ENCODE results near the gene RAX.

RAX gene

GRCh38 chr18:59272891-59273758 lies at the start of gene RAX:
Gene RAX (minus strand): TSS chr18:59273454. CDS start chr18:59273206, 248 bp downstream.
- DNase-seq (ENCODE audit: low read depth, low spot score) = peak; percentile 85

- no peak for DNase-seq (ENCODE audit: low read depth, low spot score)
These were observed 45.3 kb upstream of the RAX start, which contains the start of gene CPLX4 for GRCh38 chr18:59318460-59319050. Gene CPLX4 (minus strand): TSS chr18:59318649. CDS start chr18:59318462, 187 bp downstream.

- no peak for DNase-seq (ENCODE audit: low read depth, low spot score)
These were observed 38.4 kb upstream of the RAX start for GRCh38 chr18:59311631-59312030.

GRCh38 chr18:59308938-59309260 lies 35.6 kb upstream of the RAX start:
- no peak for DNase-seq (ENCODE audit: low read depth, low spot score)

GRCh38 chr18:59308248-59308937 lies 35.1 kb upstream of the RAX start:
- peak; percentile 86 for DNase-seq (ENCODE audit: low read depth, low spot score)

- no peak for DNase-seq (ENCODE audit: low read depth, low spot score)
These were observed 33.4 kb upstream of the RAX start for GRCh38 chr18:59306640-59307039.

- no peak for DNase-seq (ENCODE audit: low read depth, low spot score)
These were observed 32.0 kb upstream of the RAX start for GRCh38 chr18:59305295-59305694.

- no peak for DNase-seq (ENCODE audit: low read depth, low spot score)
These were observed 30.5 kb upstream of the RAX start for GRCh38 chr18:59303656-59304195.

GRCh38 chr18:59303006-59303405 lies 29.8 kb upstream of the RAX start:
- DNase-seq (ENCODE audit: low read depth, low spot score) = no peak

- DNase-seq (ENCODE audit: low read depth, low spot score) = no peak
These were observed 28.7 kb upstream of the RAX start for GRCh38 chr18:59301929-59302328.

GRCh38 chr18:59300676-59301285 lies 27.5 kb upstream of the RAX start:
- no peak for DNase-seq (ENCODE audit: low read depth, low spot score)

- no peak for DNase-seq (ENCODE audit: low read depth, low spot score)
These were observed 25.6 kb upstream of the RAX start for GRCh38 chr18:59298871-59299270.

GRCh38 chr18:59293317-59293716 lies 20.1 kb upstream of the RAX start:
- no peak for DNase-seq (ENCODE audit: low read depth, low spot score)

- DNase-seq (ENCODE audit: low read depth, low spot score) = no peak
These were observed 13.1 kb upstream of the RAX start for GRCh38 chr18:59286341-59286740.

GRCh38 chr18:59282341-59282740 lies 9.1 kb upstream of the RAX start:
- DNase-seq (ENCODE audit: low read depth, low spot score) = no peak

- no peak for DNase-seq (ENCODE audit: low read depth, low spot score)
These were observed 6.5 kb upstream of the RAX start for GRCh38 chr18:59279722-59280121.

- DNase-seq (ENCODE audit: low read depth, low spot score) = no peak
These were observed 5.9 kb upstream of the RAX start for GRCh38 chr18:59279193-59279592.

GRCh38 chr18:59278793-59279192 lies 5.5 kb upstream of the RAX start:
- no peak for DNase-seq (ENCODE audit: low read depth, low spot score)

GRCh38 chr18:59276047-59276446 lies 2.8 kb upstream of the RAX start:
- DNase-seq (ENCODE audit: low read depth, low spot score) = no peak

- no peak for DNase-seq (ENCODE audit: low read depth, low spot score)
These were observed 2.2 kb upstream of the RAX start for GRCh38 chr18:59275406-59275949.

- no peak for DNase-seq (ENCODE audit: low read depth, low spot score)
These were observed 1.3 kb upstream of the RAX start for GRCh38 chr18:59274533-59274928.

All from ELF-1 (cell line).